Osteoblast (primary cell): ENCODE measurements around the gene CDPF1. TPM values are rescaled to one million over a fixed set of nuclear protein-coding genes. Genes with fewer than 3 reads are reported as not detected.
A peak's percentile ranks its signal among the peaks of the same experiment; 100 is the strongest.

Experiments
- DNase-seq: peaks from one replicate; pipeline ENCODE4 v3.0.0; 2011; ENCODE audit warnings: low spot score, mixed read lengths; ENCODE audit not compliant: insufficient read length; ENCODE audit errors: missing footprints
- H2AFZ ChIP-seq: 2 replicates; pipeline ENCODE4 v1.6.0; 2011; ENCODE audit warnings: mild to moderate bottlenecking, low read length
- H3K27ac ChIP-seq: 2 replicates; pipeline ENCODE4 v1.5.1; 2011; ENCODE audit warnings: mild to moderate bottlenecking, low read depth, low read length, moderate library complexity
- H3K27me3 ChIP-seq: 2 replicates; pipeline ENCODE4 v1.6.0; 2012; ENCODE audit warnings: mild to moderate bottlenecking, control low read depth, inconsistent platforms, low read length, moderate library complexity; ENCODE audit not compliant: insufficient read depth
- H3K36me3 ChIP-seq: 2 replicates; pipeline ENCODE4 v1.5.1; 2011; ENCODE audit warnings: mild to moderate bottlenecking, low read length, control low read depth, moderate library complexity; ENCODE audit not compliant: insufficient read depth
- H3K4me1 ChIP-seq: 2 replicates; pipeline ENCODE4 v1.5.1; 2011; ENCODE audit warnings: mild to moderate bottlenecking, low read length, control low read depth, moderate library complexity; ENCODE audit not compliant: insufficient read depth
- H3K4me2 ChIP-seq: 2 replicates; pipeline ENCODE4 v1.6.0; 2011; ENCODE audit warnings: mild to moderate bottlenecking, low read length; ENCODE audit not compliant: insufficient read depth
- H3K4me3 ChIP-seq: fragments of 200-600 bp; sonication (generic); 3 replicates; pipeline ENCODE4 v1.5.1; 2012; ENCODE audit warnings: mild to moderate bottlenecking, low read length, inconsistent platforms; ENCODE audit not compliant: insufficient read depth
- H3K79me2 ChIP-seq: 2 replicates; pipeline ENCODE4 v1.6.0; 2012; ENCODE audit warnings: mild to moderate bottlenecking, low read length, control low read depth, inconsistent platforms; ENCODE audit not compliant: insufficient read depth
- H3K9me3 ChIP-seq: 2 replicates; pipeline ENCODE4 v1.5.1; 2011; ENCODE audit warnings: low read depth, low read length, control low read depth
- H4K20me1 ChIP-seq: 2 replicates; pipeline ENCODE4 v1.6.0; 2012; ENCODE audit warnings: mild to moderate bottlenecking, low read length, control low read depth; ENCODE audit not compliant: insufficient read depth
- CTCF ChIP-seq: IDR thresholded peaks from 2 replicates; pipeline ENCODE4 v1.5.1; 2011; ENCODE audit warnings: mild to moderate bottlenecking, low read depth, low read length, moderate library complexity; ENCODE audit errors: extremely low read depth
- total RNA-seq: library from RNA; depleted of rRNA; stranded (reverse); fragments of >200 nt; gene quantifications from 2 replicates; pipeline ENCODE4 v1.2.3, GENCODE V29; 2012

The CDPF1 gene
- total RNA-seq, 1 donor: 12.7 TPM

GRCh38 chr22:46290121-46290842 is 40.2 kb upstream of the CDPF1 start:
- DNase-seq: peak; percentile 56
- no peaks in the 10 kb centered on the region for H3K9me3 ChIP-seq
- no peaks in the 10 kb centered on the region for H3K79me2 ChIP-seq
- peaks cover 32% of the 10 kb centered on the region for H3K36me3 ChIP-seq
- no peaks in the 10 kb centered on the region for H3K27me3 ChIP-seq
- no peak overlapping the region for H3K27ac ChIP-seq
- no peak overlapping the region for H3K4me2 ChIP-seq
- no peak overlapping the region for H2AFZ ChIP-seq
- no peak overlapping the region for H3K4me3 ChIP-seq
- no peaks in the 10 kb centered on the region for H4K20me1 ChIP-seq
- TF ChIP-seq CTCF: no peak
- peaks cover under 1% of the 10 kb centered on the region for H3K4me1 ChIP-seq

DNA sequence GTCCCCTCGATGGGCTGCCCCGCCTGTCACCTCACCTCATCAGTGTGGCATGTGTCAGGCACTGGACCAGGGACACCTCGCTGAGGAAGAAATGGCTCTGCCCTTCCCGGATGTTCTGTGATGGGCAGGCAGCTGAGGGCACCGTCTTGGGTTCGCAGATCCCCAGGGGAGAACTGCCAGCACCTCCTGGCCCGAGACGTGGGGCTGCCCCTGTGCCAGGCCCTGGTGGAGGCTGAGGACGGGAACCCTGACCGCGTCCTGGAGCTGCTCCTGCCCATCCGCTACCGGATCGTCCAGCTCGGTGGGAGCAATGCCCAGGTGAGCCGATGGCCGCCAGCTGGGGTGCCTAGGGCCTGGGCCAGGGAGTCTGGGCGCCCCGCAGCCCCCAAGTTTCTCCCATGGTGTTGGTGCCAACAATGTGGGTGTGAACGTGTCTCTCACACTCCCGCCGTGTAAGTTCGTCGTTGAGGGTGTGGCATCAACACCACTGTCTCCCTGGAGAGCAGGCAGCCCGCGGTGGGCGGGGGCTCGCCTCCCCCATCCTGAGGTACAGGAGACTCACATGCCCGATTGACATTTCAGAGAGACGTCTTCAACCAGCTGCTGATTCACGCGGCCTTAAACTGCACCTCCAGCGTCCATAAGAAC is 39.3 kb upstream of the CDPF1 start:
- Histone ChIP-seq H4K20me1 (no peaks in the 10 kb centered on the region), H3K79me2 (no peaks in the 10 kb centered on the region), H3K36me3 (peaks cover 38% of the 10 kb centered on the region), H3K4me3 (no peak overlapping the region), H3K27ac (no peak overlapping the region), H3K4me2 (no peak overlapping the region), H3K27me3 (no peaks in the 10 kb centered on the region), H3K4me1 (no peaks in the 10 kb centered on the region), H3K9me3 (no peaks in the 10 kb centered on the region), H2AFZ (no peak overlapping the region)
- peak; percentile 52 for DNase-seq
- no peak for TF ChIP-seq CTCF

DNA sequence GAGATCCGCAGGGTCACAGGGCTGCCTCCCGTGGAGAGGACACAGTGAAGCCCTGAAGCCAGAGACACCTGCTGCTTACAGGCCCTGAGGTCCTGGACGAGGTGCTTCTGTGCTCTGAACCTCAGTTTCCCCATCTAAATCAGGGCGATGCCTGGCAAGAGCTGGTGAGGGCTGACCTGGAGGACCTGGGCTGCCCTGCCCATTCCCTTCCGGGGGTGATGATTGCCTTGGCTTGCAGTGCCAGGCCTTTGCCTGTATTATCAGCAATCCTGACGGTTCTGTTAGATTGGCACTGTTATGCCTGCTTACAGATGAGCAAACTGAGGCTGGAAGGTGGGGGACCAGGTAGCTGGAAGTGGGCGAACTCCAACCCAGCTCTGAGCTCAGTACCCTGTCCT is 38.8 kb upstream of the CDPF1 start:
- Histone ChIP-seq H3K36me3 (peaks cover 38% of the 10 kb centered on the region), H3K79me2 (no peaks in the 10 kb centered on the region)
- TF ChIP-seq CTCF: no peak

More for the DNA sequence above, 38.8 kb upstream of the CDPF1 start:
- DNase-seq: peak; percentile 77
- Histone ChIP-seq H3K4me3 (no peak overlapping the region), H3K4me1 (no peaks in the 10 kb centered on the region), H4K20me1 (no peaks in the 10 kb centered on the region), H3K27ac (no peak overlapping the region), H3K9me3 (no peaks in the 10 kb centered on the region), H3K4me2 (no peak overlapping the region), H2AFZ (no peak overlapping the region), H3K27me3 (no peaks in the 10 kb centered on the region)
